Measurements from ENCODE around the gene LINGO3. TPM values are rescaled to one million over a fixed set of nuclear protein-coding genes. Genes with fewer than 3 reads are reported as not detected.

LINGO3 gene
- total RNA-seq, 1 experiment from 2014 or later = not detected

GRCh38 chr19:2294687-2295335 is 13.1 kb downstream of the LINGO3 start:
- Mint-ChIP-seq H3K9me3 (ENCODE audit: low read depth, unreplicated experiment) (no peaks in the 10 kb centered on the region), H3K4me3 (ENCODE audit: low read depth, unreplicated experiment) (no peak overlapping the region), H3K27ac (ENCODE audit: unreplicated experiment) (no peak overlapping the region), H3K36me3 (ENCODE audit: insufficient read depth, unreplicated experiment) (no peaks in the 10 kb centered on the region), H3K27me3 (ENCODE audit: unreplicated experiment) (peaks cover 39% of the 10 kb centered on the region), H3K4me1 (ENCODE audit: low read depth, unreplicated experiment) (no peaks in the 10 kb centered on the region)
- intact Hi-C loops (cut with micrococcal nuclease; ENCODE audit: unreplicated experiment) = no loop called here
- BruUV-seq (replicated peaks) = no TSS peak
- CTCF ChIA-PET = no interaction called here
- DNase-seq = no peak
- TF ChIP-seq CTCF (IDR thresholded peaks at IDR 0.05; ENCODE audit: unreplicated experiment) = no peak

GRCh38 chr19:2291185-2291751 is 16.7 kb downstream of the LINGO3 start:
- peaks cover 10% of the 10 kb centered on the region for H3K36me3 Mint-ChIP-seq (ENCODE audit: insufficient read depth, unreplicated experiment)
- TF ChIP-seq CTCF (IDR thresholded peaks at IDR 0.05; ENCODE audit: unreplicated experiment) = no peak
- intact Hi-C loops (cut with micrococcal nuclease; ENCODE audit: unreplicated experiment) = no loop called here
- H3K27me3 Mint-ChIP-seq (ENCODE audit: unreplicated experiment) = peaks cover 62% of the 10 kb centered on the region
- peak; percentile 13 for DNase-seq
- H3K9me3 Mint-ChIP-seq (ENCODE audit: low read depth, unreplicated experiment) = no peaks in the 10 kb centered on the region
- CTCF ChIA-PET = no interaction called here
- no TSS peak for BruUV-seq (replicated peaks)
- no peaks in the 10 kb centered on the region for H3K4me1 Mint-ChIP-seq (ENCODE audit: low read depth, unreplicated experiment)
- no peak overlapping the region for H3K4me3 Mint-ChIP-seq (ENCODE audit: low read depth, unreplicated experiment)
- no peak overlapping the region for H3K27ac Mint-ChIP-seq (ENCODE audit: unreplicated experiment)

GRCh38 chr19:2290441-2291184 is 17.3 kb downstream of the LINGO3 start:
- no peak for DNase-seq
- CTCF ChIA-PET = no interaction called here
- Mint-ChIP-seq H3K27me3 (ENCODE audit: unreplicated experiment) (peaks cover 61% of the 10 kb centered on the region), H3K4me1 (ENCODE audit: low read depth, unreplicated experiment) (no peaks in the 10 kb centered on the region), H3K9me3 (ENCODE audit: low read depth, unreplicated experiment) (no peaks in the 10 kb centered on the region), H3K27ac (ENCODE audit: unreplicated experiment) (no peak overlapping the region), H3K36me3 (ENCODE audit: insufficient read depth, unreplicated experiment) (peaks cover 10% of the 10 kb centered on the region), H3K4me3 (ENCODE audit: low read depth, unreplicated experiment) (no peak overlapping the region)
- intact Hi-C loops (cut with micrococcal nuclease; ENCODE audit: unreplicated experiment) = no loop called here
- no TSS peak for BruUV-seq (replicated peaks)
- TF ChIP-seq CTCF (IDR thresholded peaks at IDR 0.05; ENCODE audit: unreplicated experiment) = no peak

GRCh38 chr19:2289714-2290435 is 18.1 kb downstream of the LINGO3 start:
- H3K4me3 Mint-ChIP-seq (ENCODE audit: low read depth, unreplicated experiment) = peak overlapping the region; percentile 44
- DNase-seq = no peak

More at GRCh38 chr19:2289714-2290435, 18.1 kb downstream of the LINGO3 start:
- CTCF ChIA-PET = no interaction called here
- intact Hi-C loops (cut with micrococcal nuclease; ENCODE audit: unreplicated experiment) = no loop called here
- Mint-ChIP-seq H3K36me3 (ENCODE audit: insufficient read depth, unreplicated experiment) (peaks cover 10% of the 10 kb centered on the region), H3K4me1 (ENCODE audit: low read depth, unreplicated experiment) (no peaks in the 10 kb centered on the region), H3K27me3 (ENCODE audit: unreplicated experiment) (peaks cover 53% of the 10 kb centered on the region), H3K9me3 (ENCODE audit: low read depth, unreplicated experiment) (no peaks in the 10 kb centered on the region), H3K27ac (ENCODE audit: unreplicated experiment) (no peak overlapping the region)
- no peak for TF ChIP-seq CTCF (IDR thresholded peaks at IDR 0.05; ENCODE audit: unreplicated experiment)
- BruUV-seq (replicated peaks) = no TSS peak

Data from Calu3 (cell line).